ENCODE results near the gene PSMD10.

The PSMD10 gene

GRCh38 chrX:108070891-108071290, 20.5 kb downstream of the PSMD10 start:
- no peak for DNase-seq

GRCh38 chrX:108068121-108068520, 23.2 kb downstream of the PSMD10 start:
- DNase-seq = no peak

GRCh38 chrX:108064613-108065012, 26.7 kb downstream of the PSMD10 start:
- no peak for DNase-seq

- DNase-seq = no peak
Observed at GRCh38 chrX:108064001-108064400, 27.3 kb downstream of the PSMD10 start.

- no peak for DNase-seq
Observed at GRCh38 chrX:108059801-108060200, 31.5 kb downstream of the PSMD10 start.

GRCh38 chrX:108055546-108055945, 35.8 kb downstream of the PSMD10 start:
- DNase-seq = no peak

- no peak for DNase-seq
Observed at GRCh38 chrX:108053218-108053617, 38.1 kb downstream of the PSMD10 start.

- no peak for DNase-seq
Observed at GRCh38 chrX:108049649-108050048, 41.7 kb downstream of the PSMD10 start.

GRCh38 chrX:108044554-108045256, 46.6 kb downstream of the PSMD10 start, which contains the start of gene VSIG1:
Gene VSIG1, plus strand, starts transcription at chrX:108045065. Its CDS starts 66 bp downstream, at chrX:108045131.
- DNase-seq = no peak

GRCh38 chrX:108036298-108036973, 54.9 kb downstream of the PSMD10 start:
- DNase-seq = no peak

GRCh38 chrX:108034725-108035124, 56.6 kb downstream of the PSMD10 start:
- no peak for DNase-seq
